ENCODE data around the gene ZFP92. TPM values are rescaled to one million over a fixed set of nuclear protein-coding genes. Genes with fewer than 3 reads are reported as not detected.
A peak's percentile ranks its signal among the peaks of the same experiment; 100 is the strongest.
"Not testable (repeated sequence)": the region's sequence is repeated elsewhere in the genome, so short reads cannot be mapped to it uniquely, and the experiment has no call there.

The ZFP92 gene
- 0.59 TPM for total RNA-seq

- DNase-seq = no peak
These were observed at the start of gene ZFP92 for GRCh38 chrX:153411255-153411987. Gene ZFP92, plus strand, starts transcription at chrX:153411472. Its CDS starts 6,851 bp downstream, at chrX:153418323.

GRCh38 chrX:153361781-153362397, 49.4 kb upstream of the ZFP92 start:
- no peak for DNase-seq

GRCh38 chrX:153365670-153366069, 45.6 kb upstream of the ZFP92 start:
- no peak for DNase-seq

GRCh38 chrX:153366119-153366518, 45.2 kb upstream of the ZFP92 start:
- DNase-seq = no peak

GRCh38 chrX:153366878-153367538, 44.3 kb upstream of the ZFP92 start:
- no peak for DNase-seq

GRCh38 chrX:153370293-153371055, 40.8 kb upstream of the ZFP92 start:
- no peak for DNase-seq

- no peak for DNase-seq
These were observed 40.0 kb upstream of the ZFP92 start for GRCh38 chrX:153371256-153371655.

GRCh38 chrX:153372949-153373348, 38.3 kb upstream of the ZFP92 start:
- DNase-seq = no peak

GRCh38 chrX:153374426-153374825, 36.8 kb upstream of the ZFP92 start:
- DNase-seq = no peak

GRCh38 chrX:153375571-153375970, 35.7 kb upstream of the ZFP92 start:
- DNase-seq = no peak

GRCh38 chrX:153377727-153378126, 33.5 kb upstream of the ZFP92 start:
- DNase-seq = no peak

- DNase-seq = no peak
These were observed 32.7 kb upstream of the ZFP92 start for GRCh38 chrX:153378607-153379006.

- no peak for DNase-seq
These were observed 31.8 kb upstream of the ZFP92 start for GRCh38 chrX:153379508-153379907.

GRCh38 chrX:153379971-153380581, 31.2 kb upstream of the ZFP92 start:
- no peak for DNase-seq

- no peak for DNase-seq
These were observed 30.6 kb upstream of the ZFP92 start for GRCh38 chrX:153380691-153381090.

GRCh38 chrX:153381684-153382532, 29.4 kb upstream of the ZFP92 start:
- peak; percentile 49 for DNase-seq

GRCh38 chrX:153382563-153383482, 28.4 kb upstream of the ZFP92 start:
- DNase-seq = no peak

GRCh38 chrX:153384390-153384789, 26.9 kb upstream of the ZFP92 start:
- DNase-seq = no peak

GRCh38 chrX:153384973-153385372, 26.3 kb upstream of the ZFP92 start:
- not testable (repeated sequence) for DNase-seq

- DNase-seq = no peak
These were observed 25.2 kb upstream of the ZFP92 start for GRCh38 chrX:153386097-153386496.
